Mesendoderm (in vitro differentiated cells): Measurements from ENCODE around the gene CLRN1.

Source experiments
- DNase-seq: peaks from one replicate; pipeline ENCODE4 v3.0.0; 2013
- H2AK5ac ChIP-seq: 2 replicates; pipeline ENCODE4 v1.6.1; 2013; ENCODE audit warnings: low read length, inconsistent platforms
- H2BK120ac ChIP-seq: 2 replicates; pipeline ENCODE4 v1.6.1; 2013; ENCODE audit warnings: low read depth, mild to moderate bottlenecking, low read length, moderate library complexity, mixed read lengths
- H2BK15ac ChIP-seq: replicated peaks from 2 replicates; pipeline ENCODE4 v1.6.1; 2013; ENCODE audit warnings: low read depth, mild to moderate bottlenecking, moderate library complexity
- H2BK5ac ChIP-seq: 2 replicates; pipeline ENCODE4 v1.6.1; 2013; ENCODE audit warnings: low read length, inconsistent platforms
- H3K18ac ChIP-seq: 2 replicates; pipeline ENCODE4 v1.6.1; 2013; ENCODE audit warnings: mild to moderate bottlenecking, low read length, mixed read lengths
- H3K23ac ChIP-seq: one replicate; pipeline ENCODE4 v1.6.1; 2013; ENCODE audit warnings: low read length
- H3K27ac ChIP-seq: 2 replicates; pipeline ENCODE4 v1.5.1; 2013; ENCODE audit warnings: low read depth, mild to moderate bottlenecking, inconsistent platforms, low read length, moderate library complexity
- H3K27me3 ChIP-seq: 2 replicates; pipeline ENCODE4 v1.6.1; 2013; ENCODE audit warnings: low read length, control low read depth, mild to moderate bottlenecking, inconsistent platforms; ENCODE audit not compliant: insufficient read depth, poor library complexity
- H3K36me3 ChIP-seq: 2 replicates; pipeline ENCODE4 v1.6.1; 2013; ENCODE audit warnings: low read length, inconsistent platforms; ENCODE audit not compliant: control insufficient read depth, insufficient read depth
- H3K4ac ChIP-seq: one replicate; pipeline ENCODE4 v1.6.1; 2013; ENCODE audit warnings: low read depth, mild to moderate bottlenecking, low read length, moderate library complexity
- H3K4me1 ChIP-seq: 2 replicates; pipeline ENCODE4 v1.6.1; 2013; ENCODE audit warnings: low read depth, low read length, inconsistent platforms; ENCODE audit not compliant: control insufficient read depth
- H3K4me2 ChIP-seq: 2 replicates; pipeline ENCODE4 v1.6.1; 2013; ENCODE audit warnings: low read length
- H3K4me3 ChIP-seq: 2 replicates; pipeline ENCODE4 v1.5.1; 2013; ENCODE audit warnings: mild to moderate bottlenecking, low read length
- H3K56ac ChIP-seq: one replicate; pipeline ENCODE4 v1.6.1; 2013; ENCODE audit warnings: low read length
- H3K79me1 ChIP-seq: 2 replicates; pipeline ENCODE4 v1.6.1; 2013; ENCODE audit warnings: low read length, inconsistent platforms
- H3K79me2 ChIP-seq: 2 replicates; pipeline ENCODE4 v1.6.1; 2013; ENCODE audit warnings: mild to moderate bottlenecking, low read length; ENCODE audit not compliant: control insufficient read depth, insufficient read depth
- H3K9ac ChIP-seq: 2 replicates; pipeline ENCODE4 v1.6.1; 2013; ENCODE audit warnings: low read length, inconsistent platforms
- H4K5ac ChIP-seq: one replicate; pipeline ENCODE4 v1.6.1; 2013; ENCODE audit warnings: low read length
- H4K8ac ChIP-seq: one replicate; pipeline ENCODE4 v1.6.1; 2013; ENCODE audit warnings: low read depth, mild to moderate bottlenecking, control low read depth, low read length, moderate library complexity
- WGBS: extraction: QIAGEN DNeasy Blood & Tissue Kit; methylation state at CpG from one replicate; pipeline ENCODE4 v1.1.7; 2013; ENCODE audit warnings: low lambda C conversion rate, missing lambda C conversion rate; ENCODE audit not compliant: insufficient coverage; ENCODE audit errors: extremely low coverage; 5-methylcytosine and 5-hydroxymethylcytosine counted together

The CLRN1 gene

DNA sequence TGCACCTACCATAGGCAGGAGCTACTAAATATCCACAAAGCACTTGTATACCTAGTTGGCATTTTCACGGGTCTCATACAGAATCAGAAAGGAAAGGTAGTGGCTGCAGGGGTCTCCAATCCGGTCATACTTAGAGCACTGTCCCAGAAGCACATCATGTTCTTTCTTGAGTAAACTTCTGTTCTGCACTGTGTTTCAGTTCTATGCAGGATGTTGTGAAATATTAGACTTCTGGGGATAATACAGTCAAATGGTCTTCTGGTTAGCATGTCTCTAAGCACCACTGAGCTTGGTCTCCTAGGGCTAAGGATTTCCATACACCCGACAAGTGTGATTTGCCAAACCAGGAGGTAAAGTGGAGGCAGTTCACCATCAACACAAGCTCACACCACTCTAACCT is 95.2 kb downstream of the CLRN1 start:
- no peak overlapping the region for H3K18ac ChIP-seq
- WGBS = no CpG with 5 or more reads among the region's 3 CpGs
- H3K23ac ChIP-seq = no peak overlapping the region
- no peak overlapping the region for H4K5ac ChIP-seq
- no peaks in the 10 kb centered on the region for H3K79me1 ChIP-seq
- no peak overlapping the region for H3K56ac ChIP-seq
- H2BK5ac ChIP-seq = no peak overlapping the region
- H3K4ac ChIP-seq = no peak overlapping the region
- H3K9ac ChIP-seq = no peak overlapping the region
- H3K36me3 ChIP-seq = no peaks in the 10 kb centered on the region
- H3K4me1 ChIP-seq = no peaks in the 10 kb centered on the region
- DNase-seq = no peak
- H3K4me2 ChIP-seq = no peak overlapping the region
- H2BK120ac ChIP-seq = no peak overlapping the region
- H2AK5ac ChIP-seq = no peak overlapping the region
- H3K27ac ChIP-seq = no peak overlapping the region
- H4K8ac ChIP-seq = no peak overlapping the region
- H2BK15ac ChIP-seq = no peak overlapping the region
- H3K4me3 ChIP-seq = no peak overlapping the region
- no peaks in the 10 kb centered on the region for H3K79me2 ChIP-seq
- H3K27me3 ChIP-seq = no peaks in the 10 kb centered on the region

DNA sequence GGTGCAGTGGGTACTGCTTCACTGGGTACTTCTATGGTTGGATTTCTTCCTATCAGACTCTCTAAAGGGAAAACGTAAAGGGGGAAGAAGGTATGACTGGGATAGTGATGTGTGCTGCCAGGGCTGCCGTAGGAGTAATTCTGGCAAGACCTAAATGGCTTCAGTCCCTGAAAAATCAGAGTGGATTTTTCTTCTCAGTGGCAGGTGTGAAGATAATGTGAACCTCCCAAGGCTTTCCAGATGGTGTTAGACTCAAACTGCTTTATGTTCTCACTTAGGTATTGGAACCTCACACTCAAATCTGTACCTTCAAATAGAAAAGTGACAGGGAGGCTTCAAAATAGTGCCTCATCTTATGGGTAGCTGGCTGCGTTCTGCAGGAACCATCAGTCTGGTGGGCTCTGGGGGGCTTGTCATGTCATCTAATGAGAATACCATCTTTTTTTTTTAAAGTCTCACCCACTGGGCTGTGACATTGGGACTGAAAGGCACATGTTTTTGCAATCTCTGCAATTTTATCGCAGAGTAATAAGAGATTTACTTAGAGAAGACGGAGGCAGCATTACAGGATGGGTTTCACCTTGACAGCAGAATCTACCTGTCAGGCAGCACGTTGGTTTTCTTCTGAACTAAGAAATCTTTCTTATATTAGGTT is 95.8 kb downstream of the CLRN1 start:
- Histone ChIP-seq H2AK5ac (no peak overlapping the region), H2BK120ac (no peak overlapping the region), H3K4me3 (no peak overlapping the region), H2BK5ac (no peak overlapping the region), H4K5ac (no peak overlapping the region), H3K79me2 (no peaks in the 10 kb centered on the region), H3K56ac (no peak overlapping the region), H3K23ac (no peak overlapping the region), H3K27me3 (no peaks in the 10 kb centered on the region), H3K27ac (no peak overlapping the region), H3K4me1 (no peaks in the 10 kb centered on the region), H3K18ac (no peak overlapping the region), H3K79me1 (no peaks in the 10 kb centered on the region), H3K9ac (no peak overlapping the region), H3K36me3 (no peaks in the 10 kb centered on the region), H2BK15ac (no peak overlapping the region), H4K8ac (no peak overlapping the region), H3K4ac (no peak overlapping the region), H3K4me2 (no peak overlapping the region)
- DNase-seq = no peak
- no CpG with 5 or more reads among the region's 6 CpGs for WGBS
